GM18858 (cell line): ENCODE measurements around the gene CPS1.
A peak's percentile ranks its signal among the peaks of the same experiment; 100 is the strongest.

Experiments
- ATAC-seq: cut with Tn5 transposase; IDR thresholded peaks from one replicate; pipeline ENCODE4 v1.9.1; 2021; ENCODE audit not compliant: unreplicated experiment

Gene CPS1

DNA sequence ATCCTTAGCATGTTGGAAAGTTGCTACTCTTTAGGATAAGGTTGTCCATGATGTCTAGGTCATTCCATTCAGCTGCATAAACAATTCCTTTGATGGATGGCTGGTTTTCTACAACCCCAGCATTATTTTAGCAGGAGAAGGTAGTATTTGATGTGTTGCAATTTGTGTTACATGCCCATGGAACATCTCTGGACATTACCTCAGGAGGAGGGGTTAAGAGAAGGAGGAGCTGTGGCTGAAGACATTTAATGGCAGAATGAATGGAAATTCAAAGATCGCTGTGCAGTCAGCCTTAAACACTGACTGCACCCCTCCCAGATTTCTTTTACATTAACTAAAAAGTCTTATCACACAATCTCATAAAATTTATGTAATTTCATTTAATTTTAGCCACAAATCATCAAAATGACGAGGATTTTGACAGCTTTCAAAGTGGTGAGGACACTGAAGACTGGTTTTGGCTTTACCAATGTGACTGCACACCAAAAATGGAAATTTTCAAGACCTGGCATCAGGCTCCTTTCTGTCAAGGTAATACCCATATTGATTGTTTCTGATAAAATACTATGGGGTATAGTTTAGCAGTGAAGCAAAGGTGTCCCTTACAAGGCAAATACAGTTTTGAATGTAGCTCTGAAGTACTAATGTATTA is at the start of gene CPS1:
TSS of gene CPS1 (plus strand) at position 271 of the 652 bp plus-strand sequence. CDS start at position 406, 135 bp downstream.
- no peak for ATAC-seq

DNA sequence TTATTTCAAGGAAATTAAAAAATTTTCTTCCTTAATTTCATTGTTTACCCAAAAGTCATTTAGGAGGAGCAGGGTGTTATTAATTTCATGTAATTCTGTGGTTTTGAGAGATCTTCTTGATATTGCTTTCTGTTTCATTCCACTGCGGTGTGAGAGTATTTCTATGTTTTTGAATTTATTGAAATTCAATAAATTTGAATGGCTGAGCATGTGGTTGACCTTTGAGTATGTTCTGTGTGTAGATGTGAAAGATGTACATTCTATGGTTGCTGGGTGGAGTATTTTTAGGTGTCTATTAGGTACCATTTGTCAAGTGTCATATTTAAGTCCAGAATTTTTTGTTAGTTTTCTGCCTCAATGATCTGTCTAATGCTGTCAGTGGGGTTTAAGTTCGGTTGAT is 40.5 kb upstream of the CPS1 start:
- no peak for ATAC-seq

DNA sequence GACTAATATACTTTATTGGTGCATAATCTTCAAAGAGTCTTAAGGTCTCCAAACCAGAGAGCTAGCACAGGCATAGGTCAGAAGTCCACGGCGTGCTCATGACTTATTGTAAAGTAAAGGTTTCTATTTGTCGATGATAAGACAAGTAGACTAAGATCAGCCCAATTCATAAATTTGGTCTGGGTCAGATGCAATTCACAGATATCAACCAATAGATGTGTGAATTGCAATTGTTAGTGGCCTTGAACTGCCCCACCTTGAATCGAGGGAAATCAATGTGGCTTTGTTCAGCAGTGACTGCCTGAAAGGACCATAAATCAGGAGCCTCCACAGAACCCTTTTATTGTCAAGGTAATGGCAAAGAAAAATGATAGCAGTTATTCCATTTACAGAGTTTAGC is 39.1 kb upstream of the CPS1 start:
- no peak for ATAC-seq

DNA sequence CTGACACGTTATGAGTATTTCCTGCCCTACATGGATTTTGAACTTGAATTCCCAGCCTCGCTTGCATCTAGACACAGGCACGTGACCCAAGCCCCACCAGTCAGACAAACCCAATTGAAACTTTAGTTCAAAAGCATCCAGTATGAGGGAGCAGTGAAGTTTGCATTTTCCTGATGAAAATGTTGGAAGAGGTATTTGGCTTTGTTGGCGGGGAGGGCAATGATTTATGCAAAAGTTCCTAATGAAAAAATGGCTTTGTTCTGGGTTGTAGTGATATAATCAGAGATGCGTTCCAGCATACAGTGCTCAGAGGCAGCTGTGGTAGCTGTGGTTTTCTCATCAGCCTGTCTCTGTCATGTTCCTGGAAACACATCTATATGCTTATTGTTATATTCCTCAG is 36.8 kb upstream of the CPS1 start:
- ATAC-seq, result no peak

DNA sequence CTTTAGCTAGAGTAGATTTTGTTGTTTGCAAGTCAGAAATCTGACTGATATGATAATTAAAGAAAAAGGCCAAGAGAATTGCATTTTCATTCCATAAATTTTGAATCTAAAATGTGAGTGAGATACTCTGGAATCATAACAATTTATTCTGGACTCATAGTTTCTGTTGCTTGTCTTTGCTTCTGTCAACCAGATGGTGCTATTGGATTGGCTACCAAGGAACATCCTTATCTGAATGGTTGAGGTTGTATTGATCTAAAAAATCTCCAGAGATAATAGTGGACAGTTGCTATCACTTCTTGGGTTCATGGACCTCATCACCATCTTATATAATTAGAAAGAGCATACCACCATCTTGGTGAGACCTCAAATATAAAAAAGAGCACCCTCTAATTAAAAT is 34.0 kb upstream of the CPS1 start:
- no peak for ATAC-seq

DNA sequence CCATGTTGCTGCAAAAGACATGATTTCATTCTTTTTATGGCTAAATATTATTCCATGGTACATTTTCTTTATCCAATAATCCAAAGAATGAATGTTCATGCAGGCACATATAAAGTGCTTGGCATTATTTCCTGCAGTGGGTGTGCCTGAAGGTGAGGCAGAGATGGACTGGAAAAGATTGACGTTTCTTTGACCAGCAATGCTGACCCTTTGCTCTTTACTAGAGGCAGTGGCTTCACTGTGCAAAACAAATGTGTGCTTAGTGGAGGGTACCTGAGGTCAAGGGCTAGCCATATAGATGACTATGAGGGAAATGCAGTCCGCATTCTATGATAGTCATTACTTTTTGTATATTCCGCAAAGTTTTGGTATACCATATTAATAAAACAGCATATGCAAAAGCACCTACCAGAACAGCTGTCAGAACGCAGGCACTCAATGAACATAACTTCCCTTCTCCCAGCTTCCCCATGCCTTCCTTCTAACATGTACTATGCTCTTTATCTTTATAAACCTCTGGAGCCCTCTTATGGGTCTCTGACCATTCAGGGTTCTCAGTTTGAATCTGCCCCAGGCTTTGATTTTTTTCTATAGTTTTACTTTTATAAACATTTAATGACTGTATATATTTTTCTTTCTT is 32.6 kb upstream of the CPS1 start:
- no peak for ATAC-seq

DNA sequence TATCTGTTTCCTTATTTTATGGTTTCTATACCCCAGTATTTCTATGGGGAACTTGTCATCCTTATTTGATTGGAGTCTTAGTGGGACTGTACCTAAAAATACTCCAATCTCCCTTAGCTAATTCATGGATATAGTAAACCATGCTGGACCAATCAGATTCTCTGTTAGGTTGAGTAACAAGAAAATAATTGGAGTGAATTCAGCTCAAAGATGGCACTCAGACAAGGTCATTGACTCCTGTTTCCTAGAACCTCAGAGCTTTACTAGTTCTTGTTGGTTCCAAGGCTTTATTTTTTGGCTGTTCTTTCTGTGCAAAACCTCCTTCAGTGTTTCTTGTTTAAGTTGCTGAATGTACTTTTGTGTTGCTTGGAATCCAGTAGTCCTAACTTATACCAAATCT is 31.9 kb upstream of the CPS1 start:
- ATAC-seq, result no peak

DNA sequence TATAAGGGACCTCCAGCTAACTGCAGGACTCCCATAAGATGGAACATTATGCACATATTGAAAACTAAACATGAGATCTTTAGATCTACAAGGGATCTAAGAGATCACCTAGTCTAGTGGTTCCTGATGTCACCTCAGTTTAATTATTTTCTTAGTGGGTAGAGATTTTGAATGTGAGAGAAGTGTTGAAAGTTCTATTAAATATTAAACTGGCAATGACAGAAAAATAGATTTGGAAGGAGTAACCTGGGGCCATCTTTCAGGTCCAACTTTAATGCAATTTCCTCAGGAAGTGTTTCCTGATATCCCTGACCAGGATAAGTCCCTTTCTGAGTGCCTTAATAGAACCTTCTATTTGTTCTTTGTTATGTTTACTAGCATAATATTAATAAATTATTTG is 29.1 kb upstream of the CPS1 start:
- no peak for ATAC-seq

DNA sequence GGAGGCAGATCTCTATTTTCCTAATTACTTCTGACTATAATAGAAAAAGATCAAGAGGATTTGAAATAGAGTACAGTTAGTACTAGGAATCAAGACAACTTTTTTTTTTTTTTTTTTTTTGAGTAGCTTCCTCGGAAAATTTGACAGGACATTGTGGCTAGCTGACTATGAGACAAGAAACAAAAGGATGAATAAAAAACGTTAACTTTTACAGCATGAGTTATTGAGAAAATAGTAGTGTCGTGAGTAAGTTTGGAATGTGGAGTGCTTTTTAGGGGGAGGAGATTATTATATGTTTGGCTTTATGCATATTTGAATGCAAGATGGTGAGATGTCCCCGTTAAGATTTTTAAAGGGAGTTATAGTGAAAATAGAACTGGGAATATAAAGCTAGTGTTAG is 27.7 kb upstream of the CPS1 start:
- ATAC-seq, result no peak

DNA sequence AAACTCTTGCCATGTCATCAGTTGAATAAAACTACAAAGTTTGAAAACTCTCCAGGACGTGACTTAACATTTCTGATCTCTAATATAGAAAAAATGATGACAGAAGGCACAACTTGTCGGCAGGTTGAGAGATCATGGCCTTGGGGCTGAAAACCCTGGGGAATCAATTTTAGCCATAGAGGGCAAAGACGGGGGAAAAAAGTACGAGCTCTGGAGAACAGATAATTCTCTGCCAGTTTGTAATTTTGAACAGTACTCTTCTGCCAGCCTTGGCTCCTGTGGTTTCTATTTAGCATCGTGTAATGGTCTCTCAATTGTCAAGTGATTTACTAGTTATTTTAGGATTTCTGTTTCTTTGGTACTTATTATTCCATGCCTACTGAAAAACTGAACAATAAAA is 25.3 kb upstream of the CPS1 start:
- no peak for ATAC-seq

DNA sequence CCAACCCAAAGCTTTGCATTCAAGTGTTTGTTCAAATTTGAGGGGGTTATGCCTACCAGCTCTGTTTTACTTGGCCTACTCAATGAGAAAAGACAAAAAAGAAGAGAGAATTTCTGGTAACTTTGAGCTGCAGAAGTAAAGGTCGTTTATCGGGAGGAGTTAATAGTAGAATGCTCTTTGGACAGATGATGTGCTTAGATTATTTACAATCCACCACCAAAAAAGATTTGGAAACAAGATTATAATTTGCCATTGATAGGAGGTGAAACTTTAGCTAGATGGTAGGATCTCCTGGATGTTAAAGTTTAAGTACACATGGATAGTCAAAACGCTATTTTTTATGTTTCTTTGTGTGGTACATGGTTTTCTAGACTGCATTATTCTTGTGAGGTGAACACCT is 24.9 kb upstream of the CPS1 start:
- no peak for ATAC-seq

DNA sequence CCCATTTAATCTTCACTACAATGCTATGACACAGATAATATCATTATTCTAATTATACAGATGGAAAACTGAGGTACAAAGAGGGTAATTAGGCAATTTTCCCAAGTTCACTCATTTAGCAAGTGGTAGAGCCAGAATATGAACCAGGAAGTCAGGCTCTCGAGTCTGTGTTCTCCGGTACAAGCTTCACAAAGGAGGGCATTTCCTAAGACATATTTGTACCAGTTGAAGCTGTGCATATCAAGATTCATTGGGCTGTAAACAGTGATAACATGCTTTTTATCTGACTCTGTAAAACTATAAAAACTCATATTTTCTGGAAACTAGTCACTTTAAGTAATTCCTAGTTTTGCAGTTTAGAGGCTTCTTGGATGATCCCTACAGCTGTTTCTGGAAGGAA is 23.0 kb upstream of the CPS1 start:
- no peak for ATAC-seq

DNA sequence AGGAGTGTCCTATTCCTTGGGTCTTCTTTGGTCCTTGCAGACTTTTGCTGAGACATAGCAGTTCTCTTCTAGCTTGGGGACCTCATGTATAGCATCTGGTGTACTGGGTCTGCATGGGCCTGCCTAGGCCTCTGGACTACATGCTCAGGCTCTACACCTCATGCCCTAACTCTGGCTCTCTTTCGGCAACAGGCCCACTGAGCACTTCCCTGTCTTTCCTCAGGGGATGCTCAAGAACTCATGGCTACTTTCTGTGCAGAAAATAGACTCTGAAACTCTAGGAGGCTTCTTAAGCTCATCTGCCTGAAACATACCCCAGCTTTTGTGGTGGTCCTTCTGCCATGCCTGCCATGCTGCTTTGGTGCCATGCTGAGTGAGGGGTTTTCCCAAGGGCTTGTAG is 21.5 kb upstream of the CPS1 start:
- ATAC-seq, result no peak

DNA sequence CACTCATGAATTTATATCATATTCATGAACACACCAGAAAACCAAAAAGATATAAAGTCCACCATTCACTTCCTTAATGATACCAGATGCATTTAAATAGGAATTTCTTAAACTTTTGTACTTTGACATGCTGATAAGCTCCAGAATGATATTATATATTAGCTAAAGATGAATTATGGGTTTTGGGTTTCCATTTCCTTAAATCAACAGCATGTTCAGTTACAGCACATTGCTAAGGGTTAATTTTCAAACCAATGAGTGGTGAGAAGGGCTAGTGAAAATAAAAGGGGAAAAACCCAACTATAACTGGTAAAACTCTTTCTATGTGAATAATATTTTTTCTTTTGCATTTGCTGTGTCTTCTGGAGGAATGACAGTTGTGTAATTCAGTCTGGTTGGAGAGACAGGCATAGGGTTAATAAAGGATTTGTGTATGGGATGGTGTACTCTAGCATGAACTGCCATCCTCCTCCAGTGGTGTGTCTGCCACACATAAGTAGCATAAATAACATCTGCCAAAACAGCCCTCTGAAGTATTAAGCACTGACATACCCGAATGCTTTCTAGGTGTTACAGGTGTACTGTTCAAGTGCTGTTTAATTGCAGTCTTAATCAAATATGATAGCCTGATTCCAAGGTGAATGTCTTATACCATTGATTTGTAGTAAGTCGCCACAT is 19.3 kb upstream of the CPS1 start:
- peak; percentile 41 for ATAC-seq

DNA sequence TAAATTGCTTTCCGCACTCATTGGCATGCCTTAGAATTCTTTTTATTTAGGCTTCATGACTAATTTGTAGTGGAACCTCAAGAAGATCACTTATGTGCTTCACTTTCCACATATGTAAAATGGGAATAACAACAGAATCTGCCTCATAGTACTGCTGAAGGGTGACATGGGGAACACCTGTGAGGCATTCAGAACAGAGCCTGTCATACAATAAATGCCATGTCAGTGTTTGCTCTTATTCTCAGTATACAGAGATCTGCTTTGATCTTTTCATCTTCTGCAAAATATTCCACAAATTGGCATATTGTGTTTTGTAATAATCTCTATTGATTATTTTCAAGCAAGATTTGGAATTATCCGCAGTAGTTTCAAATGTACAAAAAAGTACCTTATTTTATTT is 17.4 kb upstream of the CPS1 start:
- no peak for ATAC-seq

DNA sequence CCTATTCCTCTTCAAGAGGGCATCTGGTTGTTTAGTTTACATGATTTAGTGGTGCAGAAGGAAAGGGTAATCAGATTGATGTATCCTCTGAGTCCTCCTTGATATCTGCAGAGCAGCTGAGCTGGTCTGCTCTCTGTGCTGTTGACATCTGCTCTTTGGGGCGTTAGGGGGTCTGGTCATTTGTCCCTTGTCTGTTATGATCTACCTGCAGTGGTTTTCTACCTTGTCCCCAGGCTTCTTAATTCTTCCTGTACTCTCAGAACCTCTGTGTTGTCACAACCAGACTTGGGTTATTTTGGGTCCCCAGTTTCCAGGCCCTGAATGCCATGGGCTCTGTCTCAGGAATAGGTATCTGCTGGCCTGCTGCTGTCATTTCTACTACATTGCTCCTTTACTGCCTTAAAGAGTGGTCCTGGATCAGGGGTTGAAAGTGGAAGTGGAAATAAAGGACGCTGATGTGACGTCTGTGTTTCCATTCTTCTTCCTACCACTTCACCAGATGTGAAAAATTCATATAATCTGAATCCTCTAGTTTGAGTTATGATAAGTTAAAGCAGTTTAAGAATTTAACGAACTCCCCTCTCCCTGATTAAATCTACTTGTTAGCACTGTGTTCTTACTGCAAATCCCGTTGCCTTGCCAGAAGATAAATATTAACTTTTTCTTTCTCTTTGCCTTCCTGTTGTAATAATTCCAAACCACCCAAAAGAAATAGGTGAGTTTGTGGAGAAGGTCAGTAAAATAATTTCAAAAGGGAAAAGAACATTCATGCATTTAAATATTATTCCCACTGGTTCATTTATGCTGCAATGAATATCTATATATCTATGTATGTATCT is 16.6 kb upstream of the CPS1 start:
- ATAC-seq, result no peak

DNA sequence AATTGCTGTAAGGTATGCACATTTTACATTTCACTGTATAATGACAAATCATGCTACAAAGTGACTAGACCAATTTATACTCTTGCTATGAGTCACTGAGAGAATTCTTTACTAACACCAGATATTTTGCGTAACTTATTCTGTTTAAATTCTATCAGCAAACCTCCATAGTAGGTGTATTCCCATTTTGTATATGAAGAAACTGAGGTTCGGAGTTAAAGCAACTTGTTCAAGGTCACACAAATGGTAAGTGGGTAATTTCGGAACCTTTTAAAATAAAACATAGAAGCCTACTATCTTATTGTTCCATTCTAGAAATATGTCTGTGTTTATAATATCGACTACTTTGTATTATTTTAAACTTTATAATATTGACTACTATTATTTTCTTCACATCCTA is 15.9 kb upstream of the CPS1 start:
- ATAC-seq, result no peak

DNA sequence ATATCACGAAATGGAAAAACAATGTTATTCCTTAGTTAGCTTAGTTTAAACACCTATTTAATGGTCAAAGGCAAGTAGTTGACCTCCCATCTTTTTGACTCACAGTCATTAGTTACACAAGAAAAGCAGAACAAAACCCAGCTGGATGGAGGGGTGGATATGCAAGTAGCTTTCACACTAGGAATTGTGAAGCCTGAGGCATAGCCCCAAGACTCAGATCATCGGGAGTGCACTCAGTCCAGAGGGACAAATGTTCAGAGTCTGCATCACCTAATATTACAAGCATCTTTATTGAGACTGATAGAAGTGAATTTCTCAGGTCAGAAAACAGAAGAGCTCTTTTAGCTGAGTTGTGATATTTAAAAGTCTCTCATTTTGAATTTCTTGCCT is 15.5 kb upstream of the CPS1 start:
- no peak for ATAC-seq

DNA sequence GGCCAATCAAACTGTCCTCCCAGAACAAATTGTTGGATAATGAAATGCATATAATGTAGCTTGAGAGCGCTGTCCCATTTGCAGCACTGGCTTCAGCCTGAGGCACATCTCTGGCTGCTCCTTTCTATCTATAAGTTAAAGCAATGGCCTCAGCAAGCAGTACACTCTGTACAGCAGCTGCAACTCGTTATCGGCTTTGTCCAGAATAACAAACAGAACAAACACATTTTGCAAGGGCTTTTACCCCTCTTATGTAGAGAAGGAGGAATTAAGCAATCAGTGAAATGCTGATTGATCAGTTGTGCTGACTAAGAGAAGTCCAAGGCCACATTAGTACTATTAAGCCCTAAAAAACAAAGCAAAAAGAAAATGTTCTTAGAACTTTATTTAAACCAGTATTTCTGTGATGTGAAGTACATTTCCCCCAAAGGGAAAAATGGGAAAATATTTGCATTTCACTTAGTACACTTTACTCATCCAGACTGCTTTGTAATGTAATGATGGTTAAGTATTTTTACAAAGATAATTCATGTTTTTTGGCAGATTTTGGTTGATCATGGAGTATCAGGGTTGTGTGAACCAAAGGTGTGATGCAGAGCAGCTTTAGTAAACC is 15.0 kb upstream of the CPS1 start:
- ATAC-seq, result no peak

DNA sequence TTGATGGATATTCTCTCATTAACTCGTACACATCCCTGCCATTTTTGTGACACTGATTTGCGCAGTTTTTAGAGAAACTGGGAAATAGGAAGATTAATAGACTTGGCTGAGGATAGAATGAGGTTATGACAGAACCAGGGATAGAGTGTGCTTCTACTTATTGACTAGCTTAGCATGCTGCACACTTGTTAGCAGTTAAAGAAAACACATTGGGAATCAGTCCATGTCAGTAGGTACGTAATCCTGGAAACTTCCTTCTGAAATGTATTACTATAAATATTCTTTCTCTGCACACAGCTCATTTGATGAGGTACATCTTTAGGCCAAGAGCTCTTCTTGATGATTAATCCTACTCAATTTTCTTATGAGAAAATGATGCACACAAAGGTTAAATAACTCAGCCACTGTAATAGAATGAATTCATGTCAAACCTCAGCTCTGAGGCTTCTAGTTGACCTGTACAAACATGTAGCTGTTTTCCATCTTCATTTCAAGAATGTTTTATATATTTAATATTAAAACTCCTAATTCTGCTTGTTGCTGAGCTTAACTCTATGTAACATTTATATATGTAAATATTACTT is 12.3 kb upstream of the CPS1 start:
- no peak for ATAC-seq

DNA sequence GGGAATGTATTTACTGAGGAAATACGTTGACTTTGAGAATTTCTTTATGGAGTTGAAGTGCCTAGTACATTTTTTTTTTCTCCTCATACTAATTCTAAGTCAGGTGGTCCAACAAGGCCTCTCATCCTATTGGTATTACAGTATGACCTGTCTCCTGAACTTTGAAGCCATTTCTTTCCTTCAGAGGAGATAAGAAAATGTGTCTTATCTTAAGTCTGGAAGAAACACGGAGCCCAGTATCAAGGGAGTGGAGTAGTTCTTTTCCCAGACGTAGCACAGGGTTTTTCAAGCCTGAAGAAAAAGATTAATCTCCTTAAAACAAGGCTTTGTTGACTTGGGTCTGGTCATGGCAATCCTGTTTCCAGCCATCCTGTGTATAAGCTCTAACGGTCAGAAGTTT is 11.6 kb upstream of the CPS1 start:
- ATAC-seq, result no peak
